ENCODE data around the gene CNTN5.

CNTN5 gene

GRCh38 chr11:100176456-100176855, 1155.7 kb downstream of the CNTN5 start (continued):
- no peak for TF ChIP-seq ZNF280D (tag by site-specific recombination; IDR thresholded peaks at IDR 0.05)
- TF ChIP-seq ZNF768 (tag by site-specific recombination; IDR thresholded peaks at IDR 0.05) = no peak
- no peak for TF ChIP-seq SETDB1 (IDR thresholded peaks at IDR 0.05; ENCODE audit: insufficient read length, low read length)
- TF ChIP-seq ZNF202 (tag by site-specific recombination; IDR thresholded peaks at IDR 0.05; ENCODE audit: borderline replicate concordance) = no peak
- no peak for TF ChIP-seq GLI2 (tag by site-specific recombination; IDR thresholded peaks at IDR 0.05; ENCODE audit: borderline replicate concordance, low read depth)
- TF ChIP-seq RBAK (tag by site-specific recombination; IDR thresholded peaks at IDR 0.05) = no peak
- TF ChIP-seq ZNF561 (tag by site-specific recombination; IDR thresholded peaks at IDR 0.05; ENCODE audit: borderline replicate concordance) = no peak
- no peak for TF ChIP-seq GLIS1 (tag by site-specific recombination; IDR thresholded peaks at IDR 0.05)
- no peak for TF ChIP-seq ZNF404 (tag by site-specific recombination; IDR thresholded peaks at IDR 0.05)

- ChIA-PET CTCF (no interaction called here), POLR2A (no interaction called here)
- TF ChIP-seq TRIM28 (IDR thresholded peaks at IDR 0.05; ENCODE audit: borderline replicate concordance, low read length) (no peak), TCF7L2 (IDR thresholded peaks at IDR 0.05; ENCODE audit: borderline replicate concordance, low read depth, low read length) (no peak), ATF2 (tag by site-specific recombination; IDR thresholded peaks at IDR 0.05; ENCODE audit: low read depth) (0 out of 2 replicates have a peak, but pooled peaks have one; percentile 15)
- H3K4me3 ChIP-seq (ENCODE audit: low read depth, low read length) = no peak overlapping the region
- H3K36me3 ChIP-seq (ENCODE audit: control insufficient read depth in 2 of 2, insufficient read depth in 1 of 2, low read length in 2 of 2) = no peaks in the 10 kb centered on the region
- no peaks in the 10 kb centered on the region for H3K4me1 ChIP-seq (ENCODE audit: control insufficient read depth, insufficient read depth, low read length)
- H3K27ac ChIP-seq (ENCODE audit: extremely low read depth, low read depth, low read length) = no peak overlapping the region
- H3K9me3 ChIP-seq (ENCODE audit: control insufficient read depth, insufficient read depth, low read depth, low read length) = no peaks in the 10 kb centered on the region
These were observed 1156.9 kb downstream of the CNTN5 start for GRCh38 chr11:100177651-100178050.

- no peak overlapping the region for H3K4me3 ChIP-seq (ENCODE audit: low read depth, low read length)
- ChIA-PET POLR2A (no interaction called here), CTCF (no interaction called here)
- no peaks in the 10 kb centered on the region for H3K36me3 ChIP-seq (ENCODE audit: control insufficient read depth in 2 of 2, insufficient read depth in 1 of 2, low read length in 2 of 2)
- H3K4me1 ChIP-seq (ENCODE audit: control insufficient read depth, insufficient read depth, low read length) = no peaks in the 10 kb centered on the region
- H3K27ac ChIP-seq (ENCODE audit: extremely low read depth, low read depth, low read length) = no peak overlapping the region
- no peaks in the 10 kb centered on the region for H3K9me3 ChIP-seq (ENCODE audit: control insufficient read depth, insufficient read depth, low read depth, low read length)
- no peak for TF ChIP-seq ZBTB8A (tag by site-specific recombination; IDR thresholded peaks at IDR 0.05)
- TF ChIP-seq ZNF664 (tag by site-specific recombination; IDR thresholded peaks at IDR 0.05) = no peak
- no peak for TF ChIP-seq ZNF624 (tag by site-specific recombination; IDR thresholded peaks at IDR 0.05)
- no peak for TF ChIP-seq ZNF707 (tag by site-specific recombination; IDR thresholded peaks at IDR 0.05)
- no peak for TF ChIP-seq ZNF529 (tag by site-specific recombination; IDR thresholded peaks at IDR 0.05; ENCODE audit: insufficient replicate concordance)
- TF ChIP-seq ZNF692 (tag by site-specific recombination; IDR thresholded peaks at IDR 0.05) = no peak
- no peak for TF ChIP-seq SETDB1 (IDR thresholded peaks at IDR 0.05; ENCODE audit: insufficient read length, low read length)
- TF ChIP-seq ZNF202 (tag by site-specific recombination; IDR thresholded peaks at IDR 0.05; ENCODE audit: borderline replicate concordance) = no peak
- no peak for TF ChIP-seq ZBTB10 (tag by site-specific recombination; IDR thresholded peaks at IDR 0.05)
- TF ChIP-seq ZNF843 (tag by site-specific recombination; IDR thresholded peaks at IDR 0.05) = no peak
- TF ChIP-seq ZNF280D (tag by site-specific recombination; IDR thresholded peaks at IDR 0.05) = no peak
- no peak for TF ChIP-seq EGR2 (tag by site-specific recombination; IDR thresholded peaks at IDR 0.05; ENCODE audit: low read depth)
- TF ChIP-seq ZNF302 (tag by site-specific recombination; IDR thresholded peaks at IDR 0.05; ENCODE audit: low read depth) = no peak
These were observed 1161.6 kb downstream of the CNTN5 start for GRCh38 chr11:100182350-100182749.

Data from HEK293 (cell line).